Smooth muscle cell (in vitro differentiated cells): ENCODE measurements around the gene SEC62. TPM values are rescaled to one million over a fixed set of nuclear protein-coding genes. Genes with fewer than 3 reads are reported as not detected.

Source experiments
- DNase-seq: peaks from one replicate; lab custom pipeline; 2025; ENCODE audit not compliant: unreplicated experiment; lab: John Stamatoyannopoulos, UW
- H2AFZ ChIP-seq: fragments of 200-600 bp; sonication (generic); 2 replicates; pipeline ENCODE4 v1.6.0; 2016; ENCODE audit warnings: antibody characterized with exemption, low read depth, mild to moderate bottlenecking
- H3F3A ChIP-seq: fragments of 200-600 bp; sonication (generic); 2 replicates; pipeline ENCODE4 v1.6.0; 2017; ENCODE audit warnings: antibody characterized with exemption, low read depth
- H3K27ac ChIP-seq: fragments of 200-600 bp; sonication (generic); 2 replicates; pipeline ENCODE4 v1.5.1; 2016; ENCODE audit warnings: low read depth, mild to moderate bottlenecking
- H3K27me3 ChIP-seq: fragments of 200-600 bp; sonication (generic); 2 replicates; pipeline ENCODE4 v1.6.1; 2016; ENCODE audit warnings: low read depth, mild to moderate bottlenecking
- H3K36me3 ChIP-seq: fragments of 200-600 bp; sonication (generic); 2 replicates; pipeline ENCODE4 v1.5.1; 2016; ENCODE audit warnings: low read depth
- H3K4me1 ChIP-seq: fragments of 200-600 bp; sonication (generic); 2 replicates; pipeline ENCODE4 v1.5.1; 2016; ENCODE audit warnings: low read depth
- H3K4me2 ChIP-seq: fragments of 200-600 bp; sonication (generic); 2 replicates; pipeline ENCODE4 v1.6.0; 2016; ENCODE audit warnings: mild to moderate bottlenecking
- H3K4me3 ChIP-seq: fragments of 200-600 bp; sonication (generic); 2 replicates; pipeline ENCODE4 v1.5.1; 2016; ENCODE audit warnings: mild to moderate bottlenecking
- H3K79me2 ChIP-seq: fragments of 200-600 bp; sonication (generic); 2 replicates; pipeline ENCODE4 v1.6.0; 2016; ENCODE audit warnings: low read depth, mild to moderate bottlenecking
- H3K9ac ChIP-seq: fragments of 200-600 bp; sonication (generic); 2 replicates; pipeline ENCODE4 v1.6.0; 2016; ENCODE audit warnings: low read depth
- H3K9me3 ChIP-seq: fragments of 200-600 bp; sonication (generic); replicated peaks from 2 replicates; pipeline ENCODE4 v1.5.1; 2016; ENCODE audit warnings: low read depth
- H4K20me1 ChIP-seq: fragments of 200-600 bp; sonication (generic); 2 replicates; pipeline ENCODE4 v1.6.0; 2016; ENCODE audit warnings: low read depth
- WGBS: methylation state at CpG from one replicate; pipeline ENCODE4 v1.1.7; 2016; ENCODE audit warnings: low lambda C conversion rate; 5-methylcytosine and 5-hydroxymethylcytosine counted together
- polyA plus RNA-seq: library from polyadenylated mRNA; unstranded; fragments of >200 nt; fragmentation: Nextera tagmentation; extraction: Ambion mirVana; gene quantifications from 2 replicates; pipeline ENCODE4 v1.2.1, GENCODE V29; 2016
- total RNA-seq: library from RNA; depleted of rRNA; stranded (reverse); fragments of >200 nt; gene quantifications from 2 replicates; pipeline ENCODE4 v1.2.3, GENCODE V29; 2014
- TF ChIP-seq, protein P1 (sequence below): fragments of 200-600 bp; sonication (generic); IDR thresholded peaks from 2 replicates; pipeline ENCODE4 v1.5.1; 2017; ENCODE audit warnings: borderline replicate concordance, mild to moderate bottlenecking, antibody characterized with exemption; ENCODE audit not compliant: insufficient read depth, poor library complexity, severe bottlenecking

Gene SEC62
- total and polyA plus RNA-seq, 2 experiments from 2014 or later: 41.0 to 125 TPM

DNA sequence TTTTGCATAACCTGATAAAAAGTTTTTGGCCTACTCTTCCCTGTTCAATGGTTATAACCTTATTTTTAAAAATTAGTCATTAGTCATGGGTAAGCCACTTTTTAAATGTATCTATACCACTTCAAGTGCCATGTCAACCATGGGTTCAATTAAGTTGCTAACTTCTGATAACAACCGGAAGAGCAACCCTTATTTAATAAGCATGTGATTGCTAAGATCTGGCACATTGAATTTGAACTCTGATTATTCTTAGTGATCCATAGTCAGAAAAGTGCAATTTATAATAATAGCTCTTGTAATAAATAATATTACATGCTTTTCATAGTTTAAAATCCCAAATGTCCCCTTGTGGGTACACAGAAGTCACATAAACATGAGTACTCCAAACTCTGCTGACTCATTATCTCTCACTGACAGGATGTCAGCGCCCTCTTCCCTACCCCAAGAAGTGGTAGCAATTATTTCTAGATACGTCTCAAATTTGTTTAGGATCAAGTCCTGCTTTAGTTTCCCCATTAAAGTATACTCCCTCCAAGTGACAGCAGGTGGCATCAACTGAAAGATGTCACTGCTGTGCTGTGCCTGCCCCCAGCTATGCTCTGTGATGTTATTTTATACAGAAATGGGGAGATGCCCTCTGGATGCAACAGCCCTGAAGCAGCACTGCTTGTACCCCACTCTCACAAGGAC lies 36.6 kb upstream of the SEC62 start:
- Histone ChIP-seq H3K79me2 (no peaks in the 10 kb centered on the region), H4K20me1 (no peaks in the 10 kb centered on the region), H3K9ac (no peak overlapping the region), H3K27ac (no peak overlapping the region), H2AFZ (no peak overlapping the region), H3K36me3 (no peaks in the 10 kb centered on the region), H3K4me3 (no peak overlapping the region), H3K4me2 (no peak overlapping the region), H3K4me1 (no peaks in the 10 kb centered on the region), H3K9me3 (no peaks in the 10 kb centered on the region), H3F3A (no peaks in the 10 kb centered on the region), H3K27me3 (peaks cover 6% of the 10 kb centered on the region)
- WGBS: 91% methylated on average over 3 of the region's 3 CpGs
- DNase-seq: no peak
- TF ChIP-seq, protein P1, sequence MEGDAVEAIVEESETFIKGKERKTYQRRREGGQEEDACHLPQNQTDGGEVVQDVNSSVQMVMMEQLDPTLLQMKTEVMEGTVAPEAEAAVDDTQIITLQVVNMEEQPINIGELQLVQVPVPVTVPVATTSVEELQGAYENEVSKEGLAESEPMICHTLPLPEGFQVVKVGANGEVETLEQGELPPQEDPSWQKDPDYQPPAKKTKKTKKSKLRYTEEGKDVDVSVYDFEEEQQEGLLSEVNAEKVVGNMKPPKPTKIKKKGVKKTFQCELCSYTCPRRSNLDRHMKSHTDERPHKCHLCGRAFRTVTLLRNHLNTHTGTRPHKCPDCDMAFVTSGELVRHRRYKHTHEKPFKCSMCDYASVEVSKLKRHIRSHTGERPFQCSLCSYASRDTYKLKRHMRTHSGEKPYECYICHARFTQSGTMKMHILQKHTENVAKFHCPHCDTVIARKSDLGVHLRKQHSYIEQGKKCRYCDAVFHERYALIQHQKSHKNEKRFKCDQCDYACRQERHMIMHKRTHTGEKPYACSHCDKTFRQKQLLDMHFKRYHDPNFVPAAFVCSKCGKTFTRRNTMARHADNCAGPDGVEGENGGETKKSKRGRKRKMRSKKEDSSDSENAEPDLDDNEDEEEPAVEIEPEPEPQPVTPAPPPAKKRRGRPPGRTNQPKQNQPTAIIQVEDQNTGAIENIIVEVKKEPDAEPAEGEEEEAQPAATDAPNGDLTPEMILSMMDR: no peak

DNA sequence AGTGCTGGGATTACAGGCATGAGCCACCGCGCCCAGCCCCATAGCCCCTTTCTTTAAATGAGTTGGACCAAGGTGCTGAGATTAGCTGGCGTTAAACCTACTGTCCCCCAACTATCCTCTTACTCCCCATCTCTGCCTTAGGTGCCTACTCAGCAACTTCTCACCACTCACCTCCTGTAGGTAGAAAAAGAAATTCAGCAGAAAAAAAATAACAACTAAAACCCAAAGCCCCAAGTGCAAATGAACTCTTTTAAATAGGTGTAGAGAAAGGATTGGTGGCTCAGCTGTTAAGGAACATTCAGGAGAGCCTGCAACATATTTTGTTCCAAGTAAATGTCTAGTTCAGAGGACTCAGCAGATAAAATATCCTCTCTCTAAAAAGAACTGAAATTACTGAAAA lies 35.8 kb upstream of the SEC62 start:
- WGBS: 96% methylated on average over 3 of the region's 3 CpGs
- DNase-seq: no peak
- H3K4me1 ChIP-seq: no peaks in the 10 kb centered on the region
- no peaks in the 10 kb centered on the region for H4K20me1 ChIP-seq
- H3K9ac ChIP-seq: no peak overlapping the region
- no peaks in the 10 kb centered on the region for H3K79me2 ChIP-seq
- no peak overlapping the region for H3K27ac ChIP-seq
- TF ChIP-seq, protein P1: no peak
- no peaks in the 10 kb centered on the region for H3K36me3 ChIP-seq
- H3K4me3 ChIP-seq: no peak overlapping the region
- peaks cover 15% of the 10 kb centered on the region for H3K27me3 ChIP-seq
- no peak overlapping the region for H3K4me2 ChIP-seq
- H3F3A ChIP-seq: no peaks in the 10 kb centered on the region
- H2AFZ ChIP-seq: no peak overlapping the region
- no peaks in the 10 kb centered on the region for H3K9me3 ChIP-seq

- Histone ChIP-seq H3K4me3 (no peak overlapping the region), H3K27ac (no peak overlapping the region), H4K20me1 (no peaks in the 10 kb centered on the region), H3K4me2 (no peak overlapping the region), H3K27me3 (peaks cover 18% of the 10 kb centered on the region), H3K9me3 (no peaks in the 10 kb centered on the region), H3K4me1 (no peaks in the 10 kb centered on the region), H2AFZ (no peak overlapping the region), H3K36me3 (no peaks in the 10 kb centered on the region), H3F3A (no peaks in the 10 kb centered on the region), H3K79me2 (no peaks in the 10 kb centered on the region), H3K9ac (no peak overlapping the region)
- DNase-seq: no peak
- TF ChIP-seq, protein P1: no peak
- WGBS: 85% methylated on average over 14 of the region's 14 CpGs
These were observed 34.7 kb upstream of the SEC62 start for GRCh38 chr3:169931747-169932520.
